Stimulated activated CD4-positive, alpha-beta T cell treated with anti-CD3 and anti-CD28 coated beads, Interleukin-12 subunit alpha, Interleukin-12 subunit beta, amount 100 ng/mL, for 48 hours (primary cell): ENCODE data around the gene FNDC3B.

ENCODE experiments used
- DNase-seq, 3 donors: peaks; one replicate each; pipeline ENCODE4 v3.0.0-alpha.2; 2020; ENCODE audit warnings: low read depth in 2 of 3, low spot score in 1 of 3

FNDC3B gene

GRCh38 chr3:172186607-172187006 lies 147.2 kb downstream of the FNDC3B start:
- DNase-seq, result no peak

GRCh38 chr3:172187511-172187910 lies 148.1 kb downstream of the FNDC3B start:
- DNase-seq, result no peak

DNA sequence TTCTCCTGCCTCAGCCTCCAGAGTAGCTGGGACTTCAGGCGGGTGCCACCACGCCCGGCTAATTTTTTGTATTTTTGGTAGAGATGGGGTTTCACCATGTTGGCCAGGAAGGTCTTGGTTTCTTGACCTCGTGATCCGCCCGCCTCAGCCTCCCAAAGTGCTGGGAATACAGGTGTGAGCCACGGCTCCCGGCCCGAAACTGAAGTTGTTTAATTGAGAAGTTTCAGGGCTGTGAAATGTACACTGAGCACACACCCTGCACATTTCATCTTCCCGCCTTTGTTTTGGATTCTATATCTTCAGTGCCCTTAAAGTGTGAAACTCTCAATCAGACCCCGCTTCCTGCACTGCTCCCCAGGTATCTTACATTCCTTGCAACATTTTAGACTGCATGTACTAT lies 149.1 kb downstream of the FNDC3B start:
- DNase-seq, result no peak

DNA sequence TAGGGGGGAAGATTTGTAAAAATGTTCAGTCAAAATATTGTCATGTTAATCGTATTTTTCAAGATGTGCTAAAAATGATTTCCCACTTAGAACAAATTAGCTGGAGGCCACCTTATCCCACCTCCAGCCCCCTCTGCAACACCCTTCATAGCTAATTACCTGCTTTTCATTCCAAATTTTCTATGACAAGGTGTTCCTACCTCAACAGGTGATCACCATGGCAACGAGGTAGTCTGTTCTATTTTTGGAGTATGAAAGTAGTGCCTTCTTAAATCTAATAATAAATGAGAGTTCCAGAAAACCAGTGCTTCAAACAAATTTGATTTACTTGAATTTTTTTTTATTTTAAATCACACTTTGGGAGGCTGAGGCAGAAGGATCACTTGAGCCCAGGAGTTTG lies 149.8 kb downstream of the FNDC3B start:
- DNase-seq, result no peak

DNA sequence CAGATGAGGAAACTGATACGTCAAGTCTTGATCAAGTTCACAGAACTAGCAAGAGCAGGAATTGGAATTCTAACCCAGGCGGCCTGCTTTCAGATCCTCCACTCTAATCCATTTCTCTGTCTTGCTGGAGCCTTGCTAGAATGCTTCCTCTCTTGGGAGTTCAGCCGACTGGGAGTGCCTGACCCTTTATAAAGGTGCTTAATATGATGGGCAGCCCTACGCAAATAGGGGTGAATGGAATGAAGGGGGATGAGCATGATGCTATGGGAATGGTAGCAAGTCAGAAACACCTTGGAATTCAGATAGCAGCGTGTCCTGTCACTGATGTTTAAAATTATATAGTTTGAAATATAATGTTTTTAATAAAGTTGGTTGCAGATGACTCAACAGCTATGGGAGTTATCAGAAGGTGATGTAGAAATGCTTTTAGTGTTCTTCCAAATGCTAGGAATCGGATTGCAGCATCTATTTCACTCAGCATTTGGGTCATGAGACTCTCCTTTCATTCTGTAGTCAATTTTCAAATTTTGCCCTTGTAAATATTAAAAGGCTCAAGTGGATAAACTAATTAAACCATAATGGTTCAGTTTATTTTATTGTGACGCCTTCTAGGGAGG lies 150.7 kb downstream of the FNDC3B start:
- no peak for DNase-seq

GRCh38 chr3:172190980-172191379 lies 151.6 kb downstream of the FNDC3B start:
- DNase-seq, result no peak

DNA sequence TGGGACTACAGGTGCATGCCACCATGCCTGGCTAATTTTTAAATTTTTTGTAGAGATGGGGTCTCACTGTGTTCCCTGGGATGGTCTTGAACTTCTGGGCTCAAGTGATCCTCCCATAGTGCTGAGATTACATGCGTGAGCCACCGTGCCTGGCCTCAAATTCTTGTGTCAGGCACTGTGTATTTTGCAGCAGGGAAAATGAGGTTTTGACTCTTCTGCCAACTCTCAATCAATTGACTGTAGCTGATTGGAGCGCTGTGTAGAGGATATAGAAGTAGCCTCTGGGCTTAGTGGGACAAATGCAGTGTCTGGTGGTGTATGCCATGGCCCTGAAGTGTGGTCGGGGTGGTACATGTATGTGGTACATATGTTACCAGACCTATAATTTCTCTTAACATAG lies 152.3 kb downstream of the FNDC3B start:
- DNase-seq, result no peak

GRCh38 chr3:172192830-172193415 lies 153.5 kb downstream of the FNDC3B start:
- no peak for DNase-seq

DNA sequence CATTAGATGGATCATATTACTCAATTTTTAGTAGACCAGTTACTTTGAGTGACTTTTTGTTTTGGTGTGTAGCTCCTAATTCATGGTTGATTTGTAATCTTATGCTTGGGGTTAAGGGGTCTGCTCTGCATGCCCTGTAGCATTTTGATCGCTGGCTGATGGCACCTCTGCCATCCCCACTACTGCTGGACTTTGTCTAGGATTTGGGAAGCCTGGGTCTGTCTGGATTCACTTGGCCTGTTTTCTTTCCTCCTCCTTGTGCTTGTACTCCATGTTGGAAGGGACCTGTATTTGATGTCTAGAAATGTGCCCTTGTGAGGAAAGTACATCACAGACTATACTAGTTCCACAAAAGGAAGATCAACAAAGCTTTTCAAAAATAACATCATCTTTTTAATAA lies 154.1 kb downstream of the FNDC3B start:
- DNase-seq, result no peak

GRCh38 chr3:172194702-172195406 lies 155.5 kb downstream of the FNDC3B start:
- DNase-seq, result no peak

GRCh38 chr3:172195407-172195754 lies 156.0 kb downstream of the FNDC3B start:
- no peak for DNase-seq

DNA sequence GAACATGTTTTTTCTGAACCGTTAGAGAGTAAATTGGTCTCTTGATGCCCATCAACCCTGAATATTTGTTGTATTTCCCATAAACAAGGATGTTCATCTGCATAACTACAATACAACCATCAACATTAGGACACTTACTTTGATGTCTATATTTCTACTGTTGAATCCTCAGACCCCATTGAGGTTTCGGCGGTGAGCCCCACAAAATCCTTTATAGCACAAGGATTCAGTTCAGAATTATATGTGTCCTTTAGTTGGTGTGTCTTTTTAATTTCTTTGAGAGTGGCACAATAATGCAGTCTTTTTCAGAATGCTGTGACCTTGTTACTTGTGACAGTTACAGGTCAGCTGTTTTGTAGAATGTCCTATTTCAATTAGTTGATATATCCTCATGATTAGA lies 158.0 kb downstream of the FNDC3B start:
- DNase-seq, result no peak

- DNase-seq, result no peak
These were observed 159.1 kb downstream of the FNDC3B start for GRCh38 chr3:172198428-172198827.

DNA sequence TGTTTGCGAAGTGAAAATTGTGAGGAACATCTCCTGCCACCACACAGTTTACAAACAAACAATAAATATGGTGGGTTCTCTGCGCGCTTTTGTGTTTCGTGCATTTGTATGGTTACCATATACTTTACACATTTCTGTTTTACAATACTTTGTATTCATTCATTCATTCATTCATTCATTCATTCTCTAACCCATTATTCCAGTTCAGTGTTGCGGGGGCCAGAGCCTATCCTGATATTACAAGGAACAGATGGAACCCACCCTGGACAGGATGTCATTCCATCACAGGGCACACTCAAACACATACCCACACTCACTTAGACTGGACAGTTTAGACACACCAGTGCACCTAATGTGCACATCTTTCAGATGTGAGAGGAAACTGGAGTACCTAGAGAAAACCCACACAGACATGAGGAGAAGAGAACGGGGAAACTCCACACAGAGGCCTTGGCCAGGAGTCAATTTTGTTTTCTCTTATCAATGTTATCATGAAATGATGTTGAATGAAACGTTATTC lies 160.5 kb downstream of the FNDC3B start:
- DNase-seq, result no peak

DNA sequence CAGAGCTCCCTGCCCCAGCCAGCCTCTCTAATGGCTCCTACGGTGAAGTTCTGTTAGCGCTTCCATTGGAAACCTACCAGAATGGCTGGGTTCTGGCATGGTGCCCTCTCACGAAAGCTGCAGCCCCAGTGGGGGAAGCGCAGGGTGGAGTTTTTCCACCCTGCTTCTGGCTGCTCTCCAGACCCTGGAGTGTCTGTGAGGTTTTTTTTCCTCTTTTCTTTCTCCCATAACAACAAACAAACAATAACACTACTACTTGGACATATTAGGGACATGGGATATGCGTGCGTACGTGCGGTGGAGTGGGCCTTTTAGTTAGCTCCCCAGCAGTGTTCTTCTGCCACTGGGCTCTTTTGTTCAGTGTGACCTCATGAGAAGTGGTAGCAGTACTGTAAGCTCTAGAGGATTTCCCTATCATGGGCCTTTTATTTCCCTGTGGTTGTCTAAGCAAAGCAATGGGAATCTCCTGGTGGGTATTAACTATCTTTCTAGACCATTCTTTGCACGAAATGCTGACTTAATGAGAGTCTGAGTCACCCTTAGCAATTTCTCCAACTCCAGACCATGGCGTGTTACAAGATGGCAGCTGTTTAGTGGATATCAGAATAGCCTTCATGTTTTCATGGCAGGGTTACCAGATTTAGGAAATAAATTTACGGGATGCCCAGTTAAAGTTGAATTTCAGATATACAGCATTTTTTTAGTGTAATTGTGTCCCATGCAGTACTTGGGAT lies 161.9 kb downstream of the FNDC3B start:
- DNase-seq, result no peak

GRCh38 chr3:172201870-172202236 lies 162.5 kb downstream of the FNDC3B start:
- DNase-seq, result no peak

- DNase-seq, result no peak
These were observed 163.4 kb downstream of the FNDC3B start for GRCh38 chr3:172202797-172203196.

DNA sequence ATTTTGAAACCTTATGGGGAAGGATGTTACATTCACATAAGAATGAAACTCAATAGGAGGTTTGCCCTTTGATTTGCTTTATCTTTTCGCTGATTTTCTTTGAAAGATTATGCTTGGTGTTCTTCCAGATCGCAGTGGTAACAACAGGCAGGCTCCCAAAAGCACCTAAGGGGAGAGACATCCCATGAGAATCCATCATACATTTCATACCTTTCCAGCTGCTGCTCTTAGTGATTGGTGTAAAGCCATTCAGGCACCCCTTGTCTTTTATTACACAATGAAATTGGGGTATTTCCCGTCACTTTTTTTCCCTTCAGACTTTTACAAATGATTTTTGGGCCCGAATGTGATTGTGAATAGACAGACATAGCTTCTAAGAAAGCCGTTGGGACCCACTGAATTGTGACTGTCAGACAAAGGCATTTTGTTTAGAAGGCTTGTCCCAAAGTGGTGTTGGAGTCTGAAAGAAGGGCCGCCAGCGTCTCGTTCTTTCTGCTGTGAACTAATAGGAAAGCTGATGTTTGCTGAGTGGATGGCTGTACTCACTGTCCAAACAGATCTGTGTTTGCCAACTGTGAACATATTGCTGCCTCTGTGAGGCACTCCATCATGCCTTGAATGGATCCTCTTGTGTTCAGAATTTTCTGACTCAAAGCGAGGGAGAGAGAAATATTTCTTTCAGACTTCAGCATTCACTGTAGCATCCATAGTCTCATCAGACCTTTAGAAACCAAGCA lies 164.3 kb downstream of the FNDC3B start:
- DNase-seq, result no peak

DNA sequence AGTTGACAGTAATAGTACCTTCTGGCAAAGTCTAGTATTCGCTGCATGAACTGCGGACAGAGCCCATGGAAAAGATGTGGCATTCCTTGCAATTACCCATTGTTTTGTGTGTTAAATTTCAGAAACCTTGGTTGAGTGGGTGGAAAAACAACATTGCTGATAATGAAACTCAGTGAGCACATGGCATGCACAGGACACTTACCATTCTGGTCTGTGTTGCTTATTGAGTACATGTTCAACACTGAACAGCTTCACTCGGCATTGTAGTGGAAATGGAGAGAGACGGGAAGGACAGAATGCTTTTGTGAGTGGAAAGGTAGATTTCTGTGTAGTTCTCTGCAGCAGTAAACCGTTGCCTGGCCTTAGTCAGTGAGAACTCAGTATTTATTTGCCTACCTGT lies 165.3 kb downstream of the FNDC3B start:
- no peak for DNase-seq

DNA sequence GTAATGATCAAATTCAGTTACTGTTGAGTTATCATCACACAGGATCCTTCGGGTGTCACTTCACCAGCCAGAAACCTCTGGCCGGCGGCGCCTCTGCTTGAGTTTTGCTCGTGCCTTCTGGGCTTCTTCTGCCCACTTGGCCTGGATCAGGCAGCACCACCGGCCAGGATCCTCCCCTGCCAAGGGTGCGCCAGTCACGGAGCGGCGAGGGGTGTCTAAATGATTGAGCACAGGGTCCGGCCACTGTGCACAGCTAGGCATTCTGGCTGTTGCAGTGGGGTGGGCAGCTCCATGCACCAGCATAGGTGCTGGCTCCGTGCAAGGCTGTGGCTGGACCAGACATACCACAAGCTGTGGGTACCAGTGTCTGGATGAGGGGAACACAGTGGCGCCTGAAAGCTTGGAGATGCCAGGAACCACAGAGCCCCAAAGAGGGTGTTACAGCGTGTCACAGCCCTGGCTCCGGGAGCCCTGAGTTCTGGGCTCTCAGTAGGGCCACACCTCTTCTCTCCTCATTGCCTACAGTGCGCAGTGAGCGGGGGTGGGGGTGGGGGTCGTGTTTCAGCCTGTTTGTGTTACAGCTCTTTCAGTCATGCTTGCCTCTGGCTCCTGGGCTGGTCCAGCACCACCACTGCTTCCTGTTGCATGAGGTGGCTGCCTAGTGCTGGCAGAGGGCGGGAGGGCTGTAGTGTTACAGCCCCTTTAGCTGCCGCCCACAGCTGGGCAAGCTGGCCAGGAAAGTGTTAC lies 169.4 kb downstream of the FNDC3B start:
- no peak for DNase-seq
